Measurements from ENCODE around the gene RBM12. TPM values are rescaled to one million over a fixed set of nuclear protein-coding genes. Genes with fewer than 3 reads are reported as not detected.

RBM12 gene
- total RNA-seq, 6 experiments from 2014 or later: 13.3 to 32.8 (median 21.0) TPM

DNA sequence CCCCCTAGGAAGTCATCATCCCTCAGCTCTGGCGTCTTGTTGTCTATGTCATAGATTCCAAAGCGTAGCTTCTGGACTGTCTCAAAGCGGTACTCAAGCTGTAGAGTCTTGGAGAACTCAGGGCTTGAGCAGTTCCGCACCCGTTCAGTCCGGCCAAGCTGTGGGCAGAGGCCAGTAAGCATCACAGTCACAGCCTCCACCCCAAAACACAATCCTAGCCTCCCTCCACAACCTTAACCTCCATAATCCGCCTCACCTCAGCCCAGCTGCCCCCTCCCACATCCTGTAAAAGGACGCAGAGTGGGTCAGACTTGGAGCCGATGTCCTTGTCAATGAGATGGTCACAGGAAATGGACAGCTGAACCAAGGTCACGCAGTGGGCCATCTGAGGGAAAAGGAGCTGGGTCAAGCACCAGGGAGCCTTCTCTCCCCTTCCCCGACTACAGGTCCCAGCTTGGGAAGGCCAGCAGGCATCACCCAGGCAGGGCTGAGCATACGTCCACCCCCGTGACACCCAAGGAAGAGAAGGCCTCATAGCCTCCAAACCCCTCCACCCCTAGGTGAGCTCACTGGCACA is 32.1 kb downstream of the RBM12 start:
- Histone ChIP-seq H3K4me3 (no peak overlapping the region), H3K27ac (no peak overlapping the region), H3K27me3 (no peaks in the 10 kb centered on the region), H3K9me3 (no peaks in the 10 kb centered on the region), H3K36me3 (peaks cover 0 to 19% (median 5%) of the 10 kb centered on the region in 4 donors), H3K4me1 (peaks cover 0 to 22% (median 9%) of the 10 kb centered on the region in 4 donors)
- no peak for DNase-seq
- TF ChIP-seq, protein P1, sequence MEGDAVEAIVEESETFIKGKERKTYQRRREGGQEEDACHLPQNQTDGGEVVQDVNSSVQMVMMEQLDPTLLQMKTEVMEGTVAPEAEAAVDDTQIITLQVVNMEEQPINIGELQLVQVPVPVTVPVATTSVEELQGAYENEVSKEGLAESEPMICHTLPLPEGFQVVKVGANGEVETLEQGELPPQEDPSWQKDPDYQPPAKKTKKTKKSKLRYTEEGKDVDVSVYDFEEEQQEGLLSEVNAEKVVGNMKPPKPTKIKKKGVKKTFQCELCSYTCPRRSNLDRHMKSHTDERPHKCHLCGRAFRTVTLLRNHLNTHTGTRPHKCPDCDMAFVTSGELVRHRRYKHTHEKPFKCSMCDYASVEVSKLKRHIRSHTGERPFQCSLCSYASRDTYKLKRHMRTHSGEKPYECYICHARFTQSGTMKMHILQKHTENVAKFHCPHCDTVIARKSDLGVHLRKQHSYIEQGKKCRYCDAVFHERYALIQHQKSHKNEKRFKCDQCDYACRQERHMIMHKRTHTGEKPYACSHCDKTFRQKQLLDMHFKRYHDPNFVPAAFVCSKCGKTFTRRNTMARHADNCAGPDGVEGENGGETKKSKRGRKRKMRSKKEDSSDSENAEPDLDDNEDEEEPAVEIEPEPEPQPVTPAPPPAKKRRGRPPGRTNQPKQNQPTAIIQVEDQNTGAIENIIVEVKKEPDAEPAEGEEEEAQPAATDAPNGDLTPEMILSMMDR (IDR thresholded peaks at IDR 0.05): no peak
- TF ChIP-seq POLR2A (IDR thresholded peaks at IDR 0.05): no peak
- intact Hi-C loops (cut with DNase I): no loop called here
- ATAC-seq: no peak
- 79% methylated on average over 6 of the region's 13 CpGs for WGBS (ENCODE audit: insufficient coverage, low coverage, low lambda C conversion rate, missing lambda C conversion rate)

DNA sequence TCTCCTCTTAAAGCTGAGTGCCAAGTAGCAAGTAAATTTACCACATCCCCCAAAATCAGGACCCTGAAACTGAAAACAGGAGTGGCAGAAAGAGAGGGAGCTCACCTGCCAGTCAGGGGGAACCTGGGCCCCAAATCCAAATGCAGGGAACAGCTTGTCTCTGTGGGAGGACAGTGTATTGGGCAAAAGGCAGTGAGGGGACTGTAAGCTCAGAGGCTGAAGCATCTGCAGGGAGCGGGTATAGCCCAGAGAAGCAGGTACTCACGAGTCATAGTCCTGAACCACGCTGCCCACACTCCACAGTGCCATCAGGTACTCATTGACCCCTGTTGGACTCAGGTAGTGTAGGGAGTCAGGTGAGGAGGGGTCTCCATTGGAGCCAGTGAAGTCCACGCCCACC is 34.1 kb downstream of the RBM12 start:
- DNase-seq (no peak), ATAC-seq (peak in 2 of 4 donors; percentile 7 to 18)
- Histone ChIP-seq H3K27ac (no peak overlapping the region), H3K27me3 (no peaks in the 10 kb centered on the region), H3K36me3 (peaks cover 0 to 35% (median 15%) of the 10 kb centered on the region in 4 donors), H3K9me3 (no peaks in the 10 kb centered on the region), H3K4me1 (peaks cover 0 to 12% (median 0%) of the 10 kb centered on the region in 4 donors), H3K4me3 (no peak overlapping the region)
- intact Hi-C loops (cut with DNase I): no loop called here
- 100% methylated on average over 2 of the region's 4 CpGs for WGBS (ENCODE audit: insufficient coverage, low coverage, low lambda C conversion rate, missing lambda C conversion rate)
- TF ChIP-seq, protein P1 (IDR thresholded peaks at IDR 0.05): no peak
- TF ChIP-seq POLR2A (IDR thresholded peaks at IDR 0.05): no peak

DNA sequence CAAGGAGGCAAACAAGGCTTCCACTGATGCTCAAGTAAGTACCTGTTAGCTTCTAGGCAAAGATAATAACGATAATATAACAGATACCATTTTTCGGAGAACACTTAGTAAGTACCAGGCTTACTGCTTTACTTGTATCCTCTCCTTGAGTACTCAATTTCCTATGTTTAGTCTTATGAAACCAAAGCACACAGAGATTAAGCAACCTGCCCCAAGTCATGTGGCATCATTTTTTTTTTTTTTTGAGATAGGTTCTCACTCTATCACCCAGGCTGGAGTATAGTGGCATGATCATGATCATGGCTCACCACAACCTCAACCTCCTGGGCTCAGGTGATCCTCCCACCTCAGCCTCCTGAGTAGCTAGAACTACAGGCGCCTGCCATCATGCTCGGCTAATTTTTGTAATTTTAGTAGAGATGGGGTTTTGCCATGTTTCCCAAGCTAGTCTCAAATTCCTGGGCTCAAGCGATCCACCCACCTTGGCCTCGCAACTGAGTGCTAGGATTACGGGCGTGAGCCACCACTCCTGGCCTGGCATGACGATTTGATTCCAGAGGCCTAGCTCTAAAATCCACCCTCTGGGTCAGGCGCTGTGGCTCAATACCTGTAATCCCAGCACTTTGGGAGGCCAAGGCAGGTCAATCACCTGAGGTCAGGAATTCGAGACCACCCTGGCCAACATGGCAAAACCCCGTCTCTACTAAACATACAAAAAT is 35.1 kb downstream of the RBM12 start:
- intact Hi-C loops (cut with DNase I): no loop called here
- TF ChIP-seq, protein P1 (IDR thresholded peaks at IDR 0.05): no peak
- TF ChIP-seq POLR2A (IDR thresholded peaks at IDR 0.05): no peak
- DNase-seq (no peak), ATAC-seq (peak; percentile 77 to 90 (median 84))
- WGBS (ENCODE audit: insufficient coverage, low coverage, low lambda C conversion rate, missing lambda C conversion rate): 71% methylated on average over 9 of the region's 12 CpGs
- H3K36me3 ChIP-seq: peaks cover 0 to 37% (median 16%) of the 10 kb centered on the region in 4 donors
- H3K27ac ChIP-seq: no peak overlapping the region
- H3K4me3 ChIP-seq: no peak overlapping the region
- H3K4me1 ChIP-seq: peaks cover 0 to 12% (median 0%) of the 10 kb centered on the region in 4 donors
- no peaks in the 10 kb centered on the region for H3K27me3 ChIP-seq
- no peaks in the 10 kb centered on the region for H3K9me3 ChIP-seq

DNA sequence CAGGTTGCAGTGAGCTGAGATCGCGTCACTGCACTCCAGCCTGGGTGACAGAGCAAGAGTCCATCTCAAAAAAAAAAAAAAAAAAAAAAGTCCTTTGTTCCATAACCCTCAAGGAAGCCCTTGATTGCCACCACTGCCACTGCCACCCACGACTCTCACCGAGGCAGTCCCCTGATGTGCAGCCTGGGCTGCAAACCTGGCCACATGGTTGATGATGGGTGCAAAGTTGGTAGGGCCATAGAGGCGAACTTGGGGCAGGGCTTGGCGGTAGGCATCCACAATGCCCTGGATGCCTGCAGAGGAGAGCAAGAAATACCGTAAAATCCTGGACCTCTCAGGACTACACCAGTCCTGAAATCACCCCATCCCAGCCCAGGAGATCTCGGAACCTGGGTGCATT is 37.6 kb downstream of the RBM12 start:
- Histone ChIP-seq H3K27ac (no peak overlapping the region), H3K4me1 (peaks cover 0 to 12% (median 0%) of the 10 kb centered on the region in 4 donors), H3K27me3 (no peaks in the 10 kb centered on the region), H3K9me3 (no peaks in the 10 kb centered on the region), H3K36me3 (peaks cover 0 to 37% (median 16%) of the 10 kb centered on the region in 4 donors), H3K4me3 (no peak overlapping the region)
- no peak for TF ChIP-seq POLR2A (IDR thresholded peaks at IDR 0.05)
- TF ChIP-seq, protein P1 (IDR thresholded peaks at IDR 0.05): no peak
- 93% methylated on average over 6 of the region's 8 CpGs for WGBS (ENCODE audit: insufficient coverage, low coverage, low lambda C conversion rate, missing lambda C conversion rate)
- no peak for DNase-seq
- no peak for ATAC-seq
- intact Hi-C loops (cut with DNase I): no loop called here

Measured in right lobe of liver (tissue), 6 donors.